Neuronal stem cell (in vitro differentiated cells): ENCODE results near the gene PLD5.

ENCODE experiments used
- DNase-seq: peaks from one replicate; pipeline ENCODE4 v3.0.0-alpha.2; 2013; ENCODE audit warnings: low spot score
- H2AFZ ChIP-seq: one replicate; pipeline ENCODE4 v1.6.1; 2013; ENCODE audit warnings: mild to moderate bottlenecking, low read length, inconsistent platforms
- H2AK5ac ChIP-seq: 2 replicates; pipeline ENCODE4 v1.6.1; 2013; ENCODE audit warnings: low read depth, mild to moderate bottlenecking, inconsistent platforms, low read length, moderate library complexity, mixed read lengths
- H2BK120ac ChIP-seq: 2 replicates; pipeline ENCODE4 v1.6.1; 2013; ENCODE audit warnings: low read depth, mild to moderate bottlenecking, inconsistent platforms, low read length, moderate library complexity, mixed read lengths
- H2BK12ac ChIP-seq: one replicate; pipeline ENCODE4 v1.6.1; 2013; ENCODE audit warnings: low read length, inconsistent platforms
- H2BK15ac ChIP-seq: 2 replicates; pipeline ENCODE4 v1.6.1; 2013; ENCODE audit warnings: mild to moderate bottlenecking, low read length, inconsistent platforms, mixed read lengths
- H2BK5ac ChIP-seq: one replicate; pipeline ENCODE4 v1.6.1; 2013; ENCODE audit warnings: inconsistent platforms, mild to moderate bottlenecking, low read length, moderate library complexity
- H3K14ac ChIP-seq: one replicate; pipeline ENCODE4 v1.6.1; 2013; ENCODE audit warnings: low read length, inconsistent platforms
- H3K18ac ChIP-seq: 2 replicates; pipeline ENCODE4 v1.6.1; 2013; ENCODE audit warnings: low read length, inconsistent platforms
- H3K23ac ChIP-seq: 2 replicates; pipeline ENCODE4 v1.6.1; 2013; ENCODE audit warnings: low read depth, mild to moderate bottlenecking, mixed read lengths, low read length, inconsistent platforms; ENCODE audit not compliant: poor library complexity
- H3K27ac ChIP-seq: replicated peaks from 3 replicates; pipeline ENCODE4 v1.5.1; 2013; ENCODE audit warnings: low read length, inconsistent platforms
- H3K27me3 ChIP-seq, 3 experiments: 2 replicates each; pipeline ENCODE4 v1.6.1; 2013; ENCODE audit warnings: low read length in 3 of 3, mild to moderate bottlenecking in 2 of 3, inconsistent platforms in 1 of 3, low read depth in 1 of 3, mixed read lengths in 1 of 3, moderate library complexity in 1 of 3; ENCODE audit not compliant: control insufficient read depth in 3 of 3, insufficient read depth in 3 of 3
- H3K36me3 ChIP-seq, 2 donors: replicated peaks in 1 of 2; 2 replicates each; pipeline ENCODE4 v1.6.1; 2013; ENCODE audit warnings: low read length in 2 of 2; ENCODE audit not compliant: control insufficient read depth in 2 of 2, insufficient read depth in 2 of 2
- H3K4ac ChIP-seq: 2 replicates; pipeline ENCODE4 v1.6.1; 2013; ENCODE audit warnings: inconsistent platforms, mild to moderate bottlenecking, low read length, moderate library complexity
- H3K4me1 ChIP-seq, 2 donors: 1 replicate in 1 of 2; 2 replicates in 1 of 2; pipeline ENCODE4 v1.6.1; 2013; ENCODE audit warnings: low read length in 2 of 2, low read depth in 1 of 2; ENCODE audit not compliant: control insufficient read depth in 2 of 2, insufficient read depth in 1 of 2
- H3K4me2 ChIP-seq: one replicate; pipeline ENCODE4 v1.6.1; 2013; ENCODE audit warnings: mild to moderate bottlenecking, low read length, inconsistent platforms; ENCODE audit not compliant: insufficient read depth, poor library complexity, severe bottlenecking
- H3K4me3 ChIP-seq, 2 donors: 2 replicates each; pipeline ENCODE4 v1.5.1; 2013; ENCODE audit warnings: low read length in 2 of 2, mild to moderate bottlenecking in 2 of 2, inconsistent platforms in 1 of 2, moderate library complexity in 1 of 2
- H3K79me1 ChIP-seq: one replicate; pipeline ENCODE4 v1.6.1; 2013; ENCODE audit warnings: low read depth, mild to moderate bottlenecking, inconsistent platforms, low read length, moderate library complexity
- H3K9ac ChIP-seq: one replicate; pipeline ENCODE4 v1.6.1; 2013; ENCODE audit warnings: mild to moderate bottlenecking, low read depth, low read length, inconsistent platforms; ENCODE audit not compliant: poor library complexity
- H3K9me3 ChIP-seq, 2 donors: replicated peaks in 1 of 2; 2 replicates each; pipeline versions ENCODE3 to v1.6.1; 2013; ENCODE audit warnings: low read length in 2 of 2, mild to moderate bottlenecking in 2 of 2, inconsistent platforms in 1 of 2, low read depth in 1 of 2, mixed read lengths in 1 of 2, moderate library complexity in 1 of 2; ENCODE audit not compliant: control insufficient read depth in 2 of 2, insufficient read depth in 1 of 2
- H4K8ac ChIP-seq: one replicate; pipeline ENCODE4 v1.6.1; 2013; ENCODE audit warnings: low read depth, mild to moderate bottlenecking, inconsistent platforms, low read length, moderate library complexity
- H4K91ac ChIP-seq: one replicate; pipeline ENCODE4 v1.6.1; 2013; ENCODE audit warnings: low read length, low read depth, mild to moderate bottlenecking, inconsistent platforms; ENCODE audit not compliant: poor library complexity
- WGBS, 2 donors: extraction: QIAGEN DNeasy Blood & Tissue Kit; methylation state at CpG; one replicate each; pipeline ENCODE4 v1.1.7; 2013; ENCODE audit warnings: missing lambda C conversion rate in 2 of 2, mixed read lengths in 1 of 2; ENCODE audit not compliant: insufficient read length in 2 of 2, insufficient replicate concordance in 1 of 2; ENCODE audit errors: extremely low coverage in 2 of 2; 5-methylcytosine and 5-hydroxymethylcytosine counted together

Gene PLD5

DNA sequence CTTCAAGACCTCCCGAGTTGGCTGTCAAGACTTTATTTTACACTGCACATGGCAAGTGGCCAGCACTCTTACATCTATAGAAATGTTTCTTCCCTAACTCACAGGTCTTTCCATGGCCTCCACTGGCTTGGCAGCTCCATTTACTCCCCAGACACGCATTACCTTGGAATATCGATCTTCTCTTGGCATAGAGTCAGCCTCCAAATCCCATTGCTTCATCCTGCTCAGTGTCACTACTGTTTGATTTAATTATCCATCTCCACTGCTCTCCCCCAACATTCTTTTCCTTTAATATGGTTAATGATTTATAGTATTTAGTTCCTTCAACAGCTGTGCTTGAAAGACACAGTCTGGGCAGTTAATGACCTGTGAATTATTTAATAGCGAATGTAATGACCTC, 284.4 kb downstream of the PLD5 start:
- no peaks in the 10 kb centered on the region for H3K27me3 ChIP-seq
- H3K4me3 ChIP-seq: no peak overlapping the region
- H3K36me3 ChIP-seq: no peaks in the 10 kb centered on the region
- no peak overlapping the region for H2BK120ac ChIP-seq
- H4K91ac ChIP-seq: no peak overlapping the region
- H2AK5ac ChIP-seq: no peak overlapping the region
- no peak overlapping the region for H3K4me2 ChIP-seq
- no peak overlapping the region for H2BK12ac ChIP-seq
- H3K9me3 ChIP-seq: no peaks in the 10 kb centered on the region
- H3K14ac ChIP-seq: no peak overlapping the region
- H3K18ac ChIP-seq: no peak overlapping the region
- H3K4ac ChIP-seq: no peak overlapping the region
- H2BK5ac ChIP-seq: no peak overlapping the region
- no peak overlapping the region for H3K9ac ChIP-seq
- peak overlapping the region; percentile 5 for H2AFZ ChIP-seq
- no CpG with 5 or more reads among the region's 4 CpGs for WGBS, 2 donors
- H3K23ac ChIP-seq: no peak overlapping the region
- H3K79me1 ChIP-seq: no peaks in the 10 kb centered on the region
- no peak for DNase-seq
- H4K8ac ChIP-seq: no peak overlapping the region
- H2BK15ac ChIP-seq: no peak overlapping the region
- H3K27ac ChIP-seq: no peak overlapping the region
- peaks cover 4 to 7% of the 10 kb centered on the region in 2 donors for H3K4me1 ChIP-seq

DNA sequence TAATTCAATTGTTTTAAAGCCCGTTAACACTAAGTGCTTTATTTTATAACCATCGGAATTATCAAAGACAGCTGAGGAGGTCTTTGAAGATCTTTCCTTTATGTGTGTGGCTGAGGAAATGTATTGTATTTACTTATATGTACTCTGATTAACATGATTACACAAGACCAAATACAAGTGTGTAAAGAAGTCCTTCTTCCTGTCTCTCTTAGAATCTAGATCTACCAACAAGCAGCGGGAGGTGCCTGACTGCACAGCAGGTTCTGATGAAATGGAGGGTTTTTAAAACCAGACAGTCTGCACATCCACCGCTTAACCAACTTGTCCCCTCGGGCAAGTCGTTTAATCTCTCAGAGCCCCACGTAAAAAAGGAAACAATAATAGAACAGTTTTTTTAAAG, 285.1 kb downstream of the PLD5 start:
- no peaks in the 10 kb centered on the region for H3K36me3 ChIP-seq
- no peak overlapping the region for H3K27ac ChIP-seq
- no peak overlapping the region for H2BK5ac ChIP-seq
- no peak overlapping the region for H3K4ac ChIP-seq
- no peak overlapping the region for H4K8ac ChIP-seq
- no peak for DNase-seq
- H3K9me3 ChIP-seq: no peaks in the 10 kb centered on the region
- H2AK5ac ChIP-seq: no peak overlapping the region
- no peak overlapping the region for H2BK15ac ChIP-seq
- no peak overlapping the region for H2BK12ac ChIP-seq
- H3K79me1 ChIP-seq: no peaks in the 10 kb centered on the region
- no peak overlapping the region for H2BK120ac ChIP-seq
- no peaks in the 10 kb centered on the region for H3K27me3 ChIP-seq
- H3K4me2 ChIP-seq: no peak overlapping the region
- WGBS, 2 donors: no CpG with 5 or more reads among the region's 7 CpGs
- H3K14ac ChIP-seq: no peak overlapping the region
- no peak overlapping the region for H3K9ac ChIP-seq
- H3K4me1 ChIP-seq: peaks cover under 1 to 1% of the 10 kb centered on the region in 2 donors
- peak overlapping the region; percentile 26 for H2AFZ ChIP-seq
- no peak overlapping the region for H4K91ac ChIP-seq
- no peak overlapping the region for H3K23ac ChIP-seq
- no peak overlapping the region for H3K4me3 ChIP-seq
- no peak overlapping the region for H3K18ac ChIP-seq

DNA sequence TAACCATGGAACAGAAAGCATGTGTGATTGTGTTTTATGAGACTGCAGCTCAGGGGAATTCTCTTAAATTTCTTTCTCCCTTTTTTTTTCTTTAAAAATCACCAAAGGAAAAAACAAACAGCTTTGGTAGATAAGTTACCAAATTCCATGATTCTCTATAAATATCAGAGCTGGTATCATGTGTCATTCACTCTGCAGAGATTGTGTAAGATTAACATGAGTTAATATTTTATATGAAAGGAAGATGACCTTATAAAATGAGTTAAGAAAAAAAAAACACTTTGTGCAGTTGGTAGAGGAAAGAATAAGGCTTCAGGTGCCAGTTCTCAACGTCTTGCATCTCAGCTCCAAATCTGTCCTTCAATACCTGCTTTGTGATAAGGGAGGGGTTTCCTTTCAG, 287.4 kb downstream of the PLD5 start:
- H3K4me3 ChIP-seq: no peak overlapping the region
- no CpG with 5 or more reads among the region's 1 CpG for whole genome bisulfite sequencing, 2 donors

DNA sequence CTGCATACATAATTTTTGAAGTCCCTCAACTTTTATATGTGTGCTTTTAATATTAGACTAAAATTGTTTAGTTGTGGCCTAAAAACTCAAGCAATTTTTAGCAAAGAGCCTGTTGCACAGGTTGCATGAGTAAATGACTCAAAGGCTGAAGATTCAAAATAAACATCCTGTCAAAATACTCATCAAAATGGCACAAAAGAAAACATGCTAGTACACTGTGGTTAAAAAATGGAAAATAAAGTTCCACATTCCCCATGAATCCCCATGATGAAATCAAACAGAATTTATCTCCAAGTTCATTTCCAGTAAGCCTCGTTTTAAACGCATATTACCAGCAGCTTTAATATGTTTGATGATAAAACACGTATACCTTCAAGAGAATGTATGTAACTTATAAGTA, 295.5 kb downstream of the PLD5 start:
- H3K36me3 ChIP-seq: no peaks in the 10 kb centered on the region
- H3K9ac ChIP-seq: no peak overlapping the region
- H3K18ac ChIP-seq: no peak overlapping the region
- H3K4me3 ChIP-seq: no peak overlapping the region
- H2AFZ ChIP-seq: no peak overlapping the region
- H4K91ac ChIP-seq: no peak overlapping the region
- no peak overlapping the region for H4K8ac ChIP-seq
- no peak overlapping the region for H2BK15ac ChIP-seq
- no peak overlapping the region for H3K14ac ChIP-seq
- H3K79me1 ChIP-seq: no peaks in the 10 kb centered on the region
- H2BK120ac ChIP-seq: no peak overlapping the region
- no peaks in the 10 kb centered on the region for H3K27me3 ChIP-seq
- H2AK5ac ChIP-seq: no peak overlapping the region
- H3K27ac ChIP-seq: no peak overlapping the region
- no peak overlapping the region for H3K4me2 ChIP-seq
- no peak overlapping the region for H2BK12ac ChIP-seq
- H2BK5ac ChIP-seq: no peak overlapping the region
- H3K9me3 ChIP-seq: peaks cover 0 to 3% of the 10 kb centered on the region in 2 donors
- DNase-seq: no peak
- H3K23ac ChIP-seq: no peak overlapping the region
- no CpG with 5 or more reads among the region's 3 CpGs for WGBS, 2 donors
- H3K4me1 ChIP-seq: peaks cover 4 to 12% of the 10 kb centered on the region in 2 donors
- H3K4ac ChIP-seq: no peak overlapping the region

More for the DNA sequence above, 287.4 kb downstream of the PLD5 start:
- no peak overlapping the region for H2AFZ ChIP-seq
- H2BK120ac ChIP-seq: no peak overlapping the region
- no peak overlapping the region for H3K4me2 ChIP-seq
- no peak overlapping the region for H2BK15ac ChIP-seq
- H3K18ac ChIP-seq: no peak overlapping the region
- no peak overlapping the region for H2AK5ac ChIP-seq
- H3K27ac ChIP-seq: no peak overlapping the region
- H3K9ac ChIP-seq: no peak overlapping the region
- no peaks in the 10 kb centered on the region for H3K4me1 ChIP-seq
- H3K79me1 ChIP-seq: no peaks in the 10 kb centered on the region
- no peak overlapping the region for H4K8ac ChIP-seq
- no peak overlapping the region for H4K91ac ChIP-seq
- no peak overlapping the region for H3K23ac ChIP-seq
- no peak for DNase-seq
- no peaks in the 10 kb centered on the region for H3K27me3 ChIP-seq
- no peak overlapping the region for H3K4ac ChIP-seq
- no peaks in the 10 kb centered on the region for H3K9me3 ChIP-seq
- no peak overlapping the region for H2BK12ac ChIP-seq
- no peak overlapping the region for H2BK5ac ChIP-seq
- no peak overlapping the region for H3K14ac ChIP-seq
- H3K36me3 ChIP-seq: no peaks in the 10 kb centered on the region
